HepG2 (cell line): ENCODE data around the gene RIPOR3.

ENCODE experiments used
- BCL6 ChIP-seq: IDR thresholded peaks from 2 replicates; pipeline ENCODE4 v1.6.1; 2016; ENCODE audit warnings: missing genetic modification reagents, missing compliant biosample characterization
- CENPT ChIP-seq: sonication (generic); formaldehyde crosslinking; IDR thresholded peaks from 2 replicates; pipeline ENCODE4 v1.8.0; 2022; ENCODE audit warnings: low read depth, mild to moderate bottlenecking, moderate library complexity, missing genetic modification reagents
- ZBTB1 ChIP-seq: sonication (generic); formaldehyde crosslinking; IDR thresholded peaks from 2 replicates; pipeline ENCODE4 v1.4.0; 2020; ENCODE audit warnings: missing genetic modification reagents, borderline replicate concordance
- ZNF530 ChIP-seq: sonication (generic); formaldehyde crosslinking; IDR thresholded peaks from 2 replicates; pipeline ENCODE4 v1.5.0; 2020; ENCODE audit warnings: low read depth, mild to moderate bottlenecking, missing genetic modification reagents

DNA sequence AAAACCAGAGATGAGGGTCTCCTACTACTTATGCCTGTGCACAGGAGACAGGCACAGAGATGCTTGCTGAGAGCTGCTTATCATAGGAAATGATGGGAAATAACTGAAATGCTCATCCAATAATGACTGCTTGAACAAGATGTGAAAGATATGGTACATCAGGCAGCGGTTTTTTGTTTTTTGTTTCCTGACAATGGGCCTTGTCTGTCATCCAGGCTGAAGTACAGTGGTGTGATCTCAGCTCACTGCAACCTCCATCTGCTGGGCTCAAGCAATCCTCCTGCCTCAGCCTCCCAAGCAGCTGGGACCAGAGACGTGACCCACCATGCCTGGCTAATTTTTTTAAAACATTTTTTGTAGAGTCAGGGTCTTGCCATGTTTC, 1.2 kb upstream of the RIPOR3 start:
- TF ChIP-seq ZBTB1 (no peak), CENPT (CRISPR knock-in tag) (no peak), ZNF530 (CRISPR knock-in tag) (no peak), BCL6 (CRISPR knock-in tag) (no peak)
